Activated T-cell treated with anti-CD3 and anti-CD28 coated beads for 4 hours (primary cell): ENCODE measurements around the gene KCNC4.

Source experiments
- DNase-seq: peaks from one replicate; pipeline ENCODE4 v3.0.0-alpha.2; 2020

The KCNC4 gene

GRCh38 chr1:110258734-110259133, 48.6 kb downstream of the KCNC4 start:
- no peak for DNase-seq

GRCh38 chr1:110259770-110260169, 49.7 kb downstream of the KCNC4 start:
- no peak for DNase-seq
